HepG2 (cell line): ENCODE measurements around the gene SIMC1. TPM values are rescaled to one million over a fixed set of nuclear protein-coding genes. Genes with fewer than 3 reads are reported as not detected.

Experiments
- ATAC-seq: fragments of 200-7000 bp; cut with Tn5 transposase; 3 replicates; pipeline ENCODE4 v1.9.1; 2020; ENCODE audit warnings: mild to moderate bottlenecking, moderate library complexity
- BruUV-seq: library from RNA; stranded (reverse); fragments of 400-500 nt; replicated peaks from 2 replicates; lab custom pipeline; 2021; lab: Mats Ljungman, UMichigan
- CTCF ChIA-PET: fragments of 300-600 bp; formaldehyde crosslinking; extraction: SDS; loops from one replicate; lab custom pipeline; 2021; ENCODE audit warnings: low total read pairs, inconsistent platforms, low intra/inter-chr PET ratio; lab: Yijun Ruan, JAX
- POLR2A ChIA-PET: fragments of 350-600 bp; sonication (Branson Sonifier 250); formaldehyde crosslinking; loops from one replicate; lab custom pipeline; 2020; ENCODE audit warnings: antibody characterized with exemption, inconsistent platforms; lab: Yijun Ruan, JAX
- DNase-seq: peaks from one replicate; pipeline ENCODE4 v3.0.0-alpha.2; 2015; ENCODE audit warnings: low spot score
- FAIRE-seq: peaks from 3 replicates; lab custom pipeline; 2011; peaks lifted over from hg19 to GRCh38; lab: Jason Lieb, UNC
- H2AFZ ChIP-seq: one replicate; pipeline ENCODE4 v1.6.1; 2011; ENCODE audit warnings: low read length, inconsistent platforms
- H3K27ac ChIP-seq: fragments of 300-600 bp; 3 replicates; pipeline ENCODE4 v1.8.0; 2011; ENCODE audit warnings: mixed run types, mild to moderate bottlenecking, mixed read lengths, low read length, inconsistent platforms; ENCODE audit not compliant: insufficient read depth; ENCODE audit errors: extremely low read length
- H3K27me3 ChIP-seq, 2 experiments: fragments of 200-600 bp in 1 of 2; 2 replicates in 1 of 2; 3 replicates in 1 of 2; pipeline versions ENCODE4 v1.6.0 to v1.8.0; 2011; ENCODE audit warnings: low read length in 2 of 2, mild to moderate bottlenecking in 2 of 2, moderate library complexity in 2 of 2, inconsistent platforms in 1 of 2; ENCODE audit not compliant: insufficient read depth in 2 of 2, control insufficient read depth in 1 of 2
- H3K36me3 ChIP-seq, 2 experiments: fragments of 200-600 bp in 1 of 2; replicated peaks in 1 of 2; 2 replicates in 1 of 2; 3 replicates in 1 of 2; pipeline versions ENCODE4 v1.5.1 to v1.8.0; 2011; ENCODE audit warnings: low read length in 2 of 2, inconsistent platforms in 1 of 2; ENCODE audit not compliant: insufficient read depth in 2 of 2, control insufficient read depth in 1 of 2
- H3K4me1 ChIP-seq: 2 replicates; pipeline ENCODE4 v1.5.1; 2012; ENCODE audit warnings: low read length, inconsistent platforms; ENCODE audit not compliant: insufficient read depth
- H3K4me2 ChIP-seq: 2 replicates; pipeline ENCODE4 v1.6.0; 2011; ENCODE audit warnings: low read depth, low read length, inconsistent platforms
- H3K4me3 ChIP-seq, 3 experiments: fragments of 200-600 bp in 1 of 3; sonication (generic), shearing (Covaris generic) in 1 of 3; replicated peaks in 1 of 3; 2 replicates each; pipeline ENCODE4 v1.5.1; 2011 to 2016; ENCODE audit warnings: low read length in 3 of 3, inconsistent platforms in 2 of 3, low read depth in 2 of 3, mild to moderate bottlenecking in 2 of 3, control low read depth in 1 of 3, mixed read lengths in 1 of 3; ENCODE audit not compliant: insufficient read depth in 1 of 3
- H3K79me2 ChIP-seq: one replicate; pipeline ENCODE4 v1.6.1; 2011; ENCODE audit warnings: low read length, inconsistent platforms; ENCODE audit not compliant: insufficient read depth
- H3K9ac ChIP-seq: 2 replicates; pipeline ENCODE4 v1.6.0; 2011; ENCODE audit warnings: mild to moderate bottlenecking, low read depth, low read length, inconsistent platforms; ENCODE audit not compliant: insufficient read depth
- H3K9me3 ChIP-seq: 2 replicates; pipeline ENCODE4 v1.5.1; 2012; ENCODE audit warnings: mild to moderate bottlenecking, low read length
- H4K20me1 ChIP-seq: 2 replicates; pipeline ENCODE4 v1.6.0; 2011; ENCODE audit warnings: inconsistent platforms, mild to moderate bottlenecking, low read length, moderate library complexity; ENCODE audit not compliant: insufficient read depth
- HHEX ChIP-seq: IDR thresholded peaks from 2 replicates; pipeline ENCODE4 v1.6.1; 2016; ENCODE audit warnings: control low read depth
- NFIB ChIP-seq: sonication (generic); formaldehyde crosslinking; IDR thresholded peaks from 2 replicates; pipeline ENCODE4 v1.9.0; 2021; ENCODE audit warnings: missing genetic modification reagents, mild to moderate bottlenecking, borderline replicate concordance
- RARG ChIP-seq: sonication (generic); formaldehyde crosslinking; IDR thresholded peaks from 2 replicates; pipeline ENCODE4 v1.4.0; 2020; ENCODE audit warnings: low read depth, mild to moderate bottlenecking, missing genetic modification reagents
- SALL1 ChIP-seq: sonication (generic); formaldehyde crosslinking; IDR thresholded peaks from 2 replicates; pipeline ENCODE4 v1.8.0; 2022; ENCODE audit warnings: mild to moderate bottlenecking, missing genetic modification reagents
- SAP130 ChIP-seq: IDR thresholded peaks from 2 replicates; pipeline ENCODE4 v1.6.1; 2016; ENCODE audit warnings: low read depth
- ZNF30 ChIP-seq: sonication (generic); formaldehyde crosslinking; IDR thresholded peaks from 2 replicates; pipeline ENCODE4 v1.5.0; 2020; ENCODE audit warnings: mild to moderate bottlenecking, missing genetic modification reagents
- ZNF556 ChIP-seq: sonication (generic); formaldehyde crosslinking; IDR thresholded peaks from 2 replicates; pipeline ENCODE4 v1.4.0; 2020; ENCODE audit warnings: mild to moderate bottlenecking, missing genetic modification reagents, borderline replicate concordance
- WGBS: methylation state at CpG from one replicate; pipeline ENCODE4 v1.1.6; 2017; ENCODE audit warnings: low lambda C conversion rate; 5-methylcytosine and 5-hydroxymethylcytosine counted together
- in situ Hi-C: cut with HindIII; loops from 2 replicates; pipeline ENCODE4 v1.10.0; 2017; ENCODE audit warnings: low pct_unique_long_range_greater_than_20kb; ENCODE audit not compliant: extremely low pct_ligation_motif_present
- intact Hi-C: fragments of 100-400 bp; cut with micrococcal nuclease; formaldehyde crosslinking; loops from one replicate; pipeline ENCODE4 v1.10.0; 2022; ENCODE audit not compliant: unreplicated experiment
- polyA plus RNA-seq, 8 experiments: library from polyadenylated mRNA; depleted of rRNA in 3 of 8; stranded (reverse) in 7 of 8; unstranded in 1 of 8; fragments of >200 nt; fragmentation: Illumina TruSeq in 4 of 8; extraction: Trizol in 4 of 8; gene quantifications; 2 replicates each; pipeline versions ENCODE4 v1.2.1 to v1.2.3, GENCODE V29; 2011 to 2016; ENCODE audit warnings: low read depth in 4 of 8, missing spikeins in 1 of 8, mixed read lengths in 1 of 8; ENCODE audit not compliant: insufficient read depth in 1 of 8
- total RNA-seq, 5 experiments: library from RNA; depleted of rRNA; stranded (reverse); fragments of >200 nt; fragmentation: Illumina TruSeq; extraction: Trizol; gene quantifications; 2 replicates each; pipeline ENCODE4 v1.2.3, GENCODE V29; 2016; ENCODE audit warnings: low read depth in 1 of 5

SIMC1 gene
- total and polyA plus RNA-seq, 2 of the 13 experiments (the other 11 are each of a cell fraction or from before 2014, with no cell fraction given) = 5.4 to 6.8 TPM

GRCh38 chr5:176361437-176362232 is 123.4 kb downstream of the SIMC1 start, which contains the start of gene KIAA1191 (continued):
- 0 out of 2 replicates have a peak, but pooled peaks have one; percentile 20 for TF ChIP-seq ZNF30
- peak; percentile 86; the same call in 1 of the 2 replicates for TF ChIP-seq SALL1 (CRISPR knock-in tag)
- TF ChIP-seq NFIB (CRISPR knock-in tag) = no peak
- peak; percentile 16; the same call in 1 of the 2 replicates for TF ChIP-seq HHEX (CRISPR knock-in tag)
- peak; percentile 92 for TF ChIP-seq SAP130 (CRISPR knock-in tag)

GRCh38 chr5:176362233-176362490 is 123.9 kb downstream of the SIMC1 start:
- in situ Hi-C loops = no loop called here
- CTCF ChIA-PET = no interaction called here

More at GRCh38 chr5:176362233-176362490, 123.9 kb downstream of the SIMC1 start:
- Histone ChIP-seq H3K9me3 (no peaks in the 10 kb centered on the region), H2AFZ (peak overlapping the region; percentile 91), H3K36me3 (peaks cover 3 to 16% of the 10 kb centered on the region in 2 experiments), H3K27me3 (peaks cover 3 to 6% of the 10 kb centered on the region in 2 experiments; a peak in 4 of 5 replicates), H3K4me3 (peak overlapping the region; percentile 76 to 91 (median 87)), H3K27ac (no peak overlapping the region), H3K4me1 (peaks cover 51% of the 10 kb centered on the region), H3K4me2 (peak overlapping the region; percentile 89), H4K20me1 (no peaks in the 10 kb centered on the region; the same call in 1 of the 2 replicates), H3K79me2 (peaks cover 30% of the 10 kb centered on the region), H3K9ac (peak overlapping the region; percentile 84; the same call in 1 of the 2 replicates)
- 0 out of 2 replicates have a peak, but pooled peaks have one; percentile 21 for TF ChIP-seq RARG (CRISPR knock-in tag)
- no peak for TF ChIP-seq ZNF556 (CRISPR knock-in tag)
- FAIRE-seq (peak; percentile 40), DNase-seq (no peak), ATAC-seq (peak; percentile 15)
- POLR2A ChIA-PET = interaction anchor here (0.7 to 3.9 kb wide), 13 partner anchors 10 to 187 kb away, joined by 3 to 37 read pairs (median 6); partner anchors contain the start of genes CDHR2, FAF2, HIGD2A and NOP16
- WGBS = 13% methylated on average over 8 of the region's 8 CpGs
- BruUV-seq = TSS peak; percentile 58
- intact Hi-C loops = loop anchor here (1.0 kb wide), 1 partner anchor 10 kb away; no protein-coding TSS in a partner anchor
